Neutrophil (primary cell): ENCODE measurements around the gene MBNL2.

Experiments used
- H3K27ac ChIP-seq: fragments of 200-600 bp; sonication (generic); 2 replicates; pipeline ENCODE4 v1.5.1; 2016; ENCODE audit warnings: mild to moderate bottlenecking, moderate library complexity
- H3K27me3 ChIP-seq: fragments of 200-600 bp; sonication (generic); 2 replicates; pipeline ENCODE4 v1.6.0; 2016; ENCODE audit warnings: mild to moderate bottlenecking
- H3K36me3 ChIP-seq: fragments of 200-600 bp; sonication (generic); 2 replicates; pipeline ENCODE4 v1.5.1; 2017
- H3K4me1 ChIP-seq, 2 experiments: fragments of 200-600 bp in 1 of 2; sonication (generic) in 1 of 2; 1 replicate in 1 of 2; 2 replicates in 1 of 2; pipeline versions ENCODE4 v1.5.1 to v1.6.1; 2013 to 2016; ENCODE audit warnings: low read depth in 1 of 2, low read length in 1 of 2, mild to moderate bottlenecking in 1 of 2, moderate library complexity in 1 of 2; ENCODE audit not compliant: control insufficient read depth in 1 of 2, insufficient read depth in 1 of 2
- H3K4me3 ChIP-seq, 2 experiments: fragments of 200-600 bp in 1 of 2; sonication (generic) in 1 of 2; 1 replicate in 1 of 2; 2 replicates in 1 of 2; pipeline ENCODE4 v1.5.1; 2013 to 2016; ENCODE audit warnings: low read depth in 1 of 2, low read length in 1 of 2, mild to moderate bottlenecking in 1 of 2, moderate library complexity in 1 of 2
- H3K9me3 ChIP-seq: fragments of 200-600 bp; sonication (generic); 2 replicates; pipeline ENCODE4 v1.5.1; 2016
- CTCF ChIP-seq: fragments of 200-600 bp; sonication (generic); IDR thresholded peaks from 2 replicates; pipeline ENCODE4 v1.5.1; 2016; ENCODE audit warnings: antibody characterized with exemption

Gene MBNL2

GRCh38 chr13:97264663-97265062 lies 42.5 kb downstream of the MBNL2 start:
- Histone ChIP-seq H3K4me1 (no peaks in the 10 kb centered on the region), H3K27me3 (no peaks in the 10 kb centered on the region), H3K27ac (no peak overlapping the region), H3K4me3 (no peak overlapping the region), H3K9me3 (no peaks in the 10 kb centered on the region), H3K36me3 (no peaks in the 10 kb centered on the region)
- TF ChIP-seq CTCF: no peak

GRCh38 chr13:97266332-97266731 lies 44.2 kb downstream of the MBNL2 start:
- no peak for TF ChIP-seq CTCF
- Histone ChIP-seq H3K27ac (no peak overlapping the region), H3K9me3 (no peaks in the 10 kb centered on the region), H3K36me3 (no peaks in the 10 kb centered on the region), H3K4me3 (no peak overlapping the region), H3K27me3 (no peaks in the 10 kb centered on the region), H3K4me1 (no peaks in the 10 kb centered on the region)

GRCh38 chr13:97266772-97267417 lies 44.8 kb downstream of the MBNL2 start:
- Histone ChIP-seq H3K4me1 (no peaks in the 10 kb centered on the region), H3K27ac (no peak overlapping the region), H3K4me3 (no peak overlapping the region), H3K9me3 (no peaks in the 10 kb centered on the region), H3K36me3 (no peaks in the 10 kb centered on the region), H3K27me3 (no peaks in the 10 kb centered on the region)
- no peak for TF ChIP-seq CTCF

GRCh38 chr13:97267418-97268059 lies 45.4 kb downstream of the MBNL2 start:
- Histone ChIP-seq H3K4me1 (no peaks in the 10 kb centered on the region), H3K4me3 (no peak overlapping the region), H3K9me3 (no peaks in the 10 kb centered on the region), H3K27ac (no peak overlapping the region), H3K36me3 (no peaks in the 10 kb centered on the region), H3K27me3 (no peaks in the 10 kb centered on the region)
- no peak for TF ChIP-seq CTCF

GRCh38 chr13:97268772-97269171 lies 46.6 kb downstream of the MBNL2 start:
- H3K27ac ChIP-seq: no peak overlapping the region
- H3K36me3 ChIP-seq: no peaks in the 10 kb centered on the region
- no peak overlapping the region for H3K4me3 ChIP-seq
- TF ChIP-seq CTCF: no peak
- no peaks in the 10 kb centered on the region for H3K27me3 ChIP-seq
- no peaks in the 10 kb centered on the region for H3K9me3 ChIP-seq
- no peaks in the 10 kb centered on the region for H3K4me1 ChIP-seq
